OCI-LY7 (cell line): Measurements from ENCODE around the gene COL4A2. TPM values are rescaled to one million over a fixed set of nuclear protein-coding genes. Genes with fewer than 3 reads are reported as not detected.

Source experiments
- BruUV-seq: library from RNA; stranded (reverse); fragments of 400-500 nt; replicated peaks from 2 replicates; lab custom pipeline; 2021; lab: Mats Ljungman, UMichigan
- CTCF ChIA-PET: fragments of 300-600 bp; sonication (Branson Sonifier 250); formaldehyde crosslinking; loops from one replicate; lab custom pipeline; 2022; ENCODE audit warnings: antibody characterized with exemption; ENCODE audit not compliant: unreplicated experiment; lab: Charles Lee
- POLR2A ChIA-PET: fragments of 300-600 bp; sonication (Branson Sonifier 250); formaldehyde crosslinking; loops from one replicate; lab custom pipeline; 2022; ENCODE audit warnings: antibody characterized with exemption; lab: Charles Lee
- DNase-seq: peaks from one replicate; pipeline ENCODE4 v3.0.0-alpha.2; 2015; ENCODE audit warnings: low spot score
- H2AFZ ChIP-seq: fragments of 200-600 bp; sonication (generic), shearing (Covaris generic); 2 replicates; pipeline ENCODE4 v1.6.1; 2014; ENCODE audit warnings: mild to moderate bottlenecking, antibody characterized with exemption, low read length, moderate library complexity
- H3K27ac ChIP-seq: fragments of 200-600 bp; sonication (generic); 2 replicates; pipeline ENCODE4 v1.5.1; 2014; ENCODE audit warnings: mixed run types, low read depth, mild to moderate bottlenecking, moderate library complexity, low read length, inconsistent platforms; ENCODE audit not compliant: poor library complexity, severe bottlenecking
- H3K36me3 ChIP-seq: fragments of 200-600 bp; sonication (generic); 2 replicates; pipeline ENCODE4 v1.6.1; 2014; ENCODE audit warnings: mild to moderate bottlenecking, antibody characterized with exemption, low read length, moderate library complexity, mixed read lengths; ENCODE audit not compliant: insufficient read depth
- H3K4me1 ChIP-seq: fragments of 200-600 bp; sonication (generic); 2 replicates; pipeline ENCODE4 v1.5.1; 2014; ENCODE audit warnings: mild to moderate bottlenecking, low read length; ENCODE audit not compliant: insufficient read depth, poor library complexity, severe bottlenecking
- H3K4me2 ChIP-seq: fragments of 200-600 bp; sonication (generic); 2 replicates; pipeline ENCODE4 v1.6.1; 2014; ENCODE audit warnings: mild to moderate bottlenecking, low read length
- H3K4me3 ChIP-seq: fragments of 200-600 bp; sonication (generic); 2 replicates; pipeline ENCODE4 v1.5.1; 2014; ENCODE audit warnings: mild to moderate bottlenecking, low read depth, low read length; ENCODE audit not compliant: poor library complexity, severe bottlenecking
- H3K79me2 ChIP-seq: fragments of 200-600 bp; sonication (generic); 2 replicates; pipeline ENCODE4 v1.6.1; 2016; ENCODE audit warnings: low read depth, mild to moderate bottlenecking, low read length, moderate library complexity, mixed read lengths; ENCODE audit not compliant: insufficient read depth
- H3K9me2 ChIP-seq: fragments of 200-600 bp; sonication (generic); 2 replicates; pipeline ENCODE4 v1.6.1; 2016; ENCODE audit warnings: mild to moderate bottlenecking, low read length, mixed read lengths; ENCODE audit not compliant: insufficient read depth
- H3K9me3 ChIP-seq: fragments of 200-600 bp; sonication (generic); 2 replicates; pipeline ENCODE4 v1.6.1; 2014; ENCODE audit warnings: mild to moderate bottlenecking, mixed run types, low read length, mixed read lengths
- H4K20me1 ChIP-seq: fragments of 200-600 bp; sonication (generic); 2 replicates; pipeline ENCODE4 v1.6.1; 2014; ENCODE audit warnings: mild to moderate bottlenecking, antibody characterized with exemption, low read length, moderate library complexity, mixed read lengths; ENCODE audit not compliant: insufficient read depth
- CTCF ChIP-seq: fragments of 200-600 bp; sonication (generic); conservative IDR thresholded peaks from 2 replicates; pipeline ENCODE4 v1.5.1; 2014; ENCODE audit warnings: mild to moderate bottlenecking, antibody characterized with exemption, low read length, moderate library complexity, mixed read lengths
- EZH2phosphoT487 ChIP-seq: fragments of 200-600 bp; sonication (generic); IDR thresholded peaks from 2 replicates; pipeline ENCODE4 v1.6.1; 2018; ENCODE audit warnings: low read depth, borderline replicate concordance, mild to moderate bottlenecking, mixed run types, antibody characterized with exemption, low read length, moderate library complexity, mixed read lengths
- intact Hi-C: fragments of 100-400 bp; cut with micrococcal nuclease; formaldehyde crosslinking; loops from one replicate; pipeline ENCODE4 v1.10.0; 2022; ENCODE audit not compliant: unreplicated experiment
- total RNA-seq, 2 experiments: library from RNA; depleted of rRNA in 1 of 2; stranded (reverse); fragments of >200 nt in 1 of 2; shearing (Covaris generic) in 1 of 2; gene quantifications; 2 replicates each; pipeline ENCODE4 v1.2.3, GENCODE V29; 2014 to 2022

Gene COL4A2
- total RNA-seq, 2 experiments from 2014 or later, result 0.34 TPM; not detected in 1

DNA sequence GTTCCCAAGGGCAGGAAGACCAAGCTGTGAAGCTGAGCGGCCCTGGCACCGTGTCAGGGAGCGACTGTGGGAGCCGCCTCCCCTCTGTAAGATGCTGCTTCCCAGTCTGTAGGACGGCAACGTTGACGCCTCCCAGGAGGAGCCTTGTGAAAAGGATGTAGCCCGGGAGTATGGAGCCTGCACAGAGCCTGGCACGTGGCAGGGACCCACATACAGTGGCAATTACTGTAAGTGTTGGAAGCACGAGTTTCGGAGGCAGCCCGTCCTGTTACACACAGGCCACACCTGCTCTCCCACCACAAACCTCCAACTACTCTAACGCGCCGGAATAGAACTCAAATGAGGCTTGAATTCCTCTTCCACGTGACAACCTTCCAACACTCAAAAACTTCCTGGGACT, 247.9 kb downstream of the COL4A2 start:
- Histone ChIP-seq H3K4me2 (no peak overlapping the region), H3K9me3 (no peaks in the 10 kb centered on the region), H4K20me1 (no peaks in the 10 kb centered on the region), H3K9me2 (no peaks in the 10 kb centered on the region), H3K36me3 (no peaks in the 10 kb centered on the region), H3K79me2 (no peaks in the 10 kb centered on the region), H3K27ac (no peak overlapping the region), H3K4me3 (no peak overlapping the region), H3K4me1 (no peaks in the 10 kb centered on the region), H2AFZ (no peak overlapping the region)
- intact Hi-C loops, result no loop called here
- DNase-seq, result no peak
- CTCF ChIA-PET, result no interaction called here
- no TSS peak for BruUV-seq
- TF ChIP-seq CTCF, result no peak
- TF ChIP-seq EZH2phosphoT487, result no peak
- POLR2A ChIA-PET, result no interaction called here

- Histone ChIP-seq H3K36me3 (no peaks in the 10 kb centered on the region), H3K4me2 (no peak overlapping the region), H3K4me3 (no peak overlapping the region), H3K4me1 (no peaks in the 10 kb centered on the region), H3K9me2 (no peaks in the 10 kb centered on the region), H3K9me3 (no peaks in the 10 kb centered on the region), H3K27ac (no peak overlapping the region), H3K79me2 (no peaks in the 10 kb centered on the region), H4K20me1 (no peaks in the 10 kb centered on the region), H2AFZ (no peak overlapping the region)
- ChIA-PET CTCF (no interaction called here), POLR2A (no interaction called here)
- BruUV-seq, result no TSS peak
- no peak for TF ChIP-seq CTCF
- TF ChIP-seq EZH2phosphoT487, result no peak
- DNase-seq, result peak; percentile 9
- intact Hi-C loops, result no loop called here
These were observed 248.6 kb downstream of the COL4A2 start for GRCh38 chr13:110555601-110556223.

DNA sequence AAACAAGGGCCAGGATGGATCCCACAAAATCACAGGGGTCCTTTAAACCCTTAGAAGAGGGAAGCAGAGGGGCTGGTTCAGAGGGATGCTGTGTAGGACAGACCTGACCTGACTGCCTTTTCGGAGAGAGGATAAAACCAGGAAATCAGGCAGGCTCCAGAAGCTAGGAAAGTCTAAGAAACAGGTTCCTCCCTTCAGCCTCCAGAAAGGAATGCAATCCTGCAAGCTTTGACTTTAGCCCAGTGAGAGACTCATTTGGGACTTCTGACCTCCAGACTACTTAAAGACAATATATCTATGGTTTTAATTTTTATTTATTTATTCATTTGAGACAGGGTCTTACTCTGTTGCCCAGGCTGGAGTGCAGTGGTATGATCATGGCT, 249.1 kb downstream of the COL4A2 start:
- Histone ChIP-seq H3K36me3 (no peaks in the 10 kb centered on the region), H2AFZ (no peak overlapping the region), H4K20me1 (no peaks in the 10 kb centered on the region), H3K79me2 (no peaks in the 10 kb centered on the region), H3K4me1 (no peaks in the 10 kb centered on the region), H3K4me3 (no peak overlapping the region), H3K27ac (no peak overlapping the region), H3K9me3 (no peaks in the 10 kb centered on the region), H3K4me2 (no peak overlapping the region), H3K9me2 (no peaks in the 10 kb centered on the region)
- BruUV-seq, result no TSS peak
- DNase-seq, result no peak
- intact Hi-C loops, result no loop called here
- POLR2A ChIA-PET, result no interaction called here
- TF ChIP-seq EZH2phosphoT487 (no peak), CTCF (no peak)
- CTCF ChIA-PET, result no interaction called here
